Hematopoietic multipotent progenitor cell treated with erythropoietin and hydrocortisone succinate and interleukin-3 and kit ligand, for 17 days (in vitro differentiated cells): ENCODE measurements around the gene TBC1D1.

Experiments
- DNase-seq: peaks from one replicate; pipeline ENCODE4 v3.0.0-alpha.2; 2015; ENCODE audit warnings: low spot score

Gene TBC1D1

DNA sequence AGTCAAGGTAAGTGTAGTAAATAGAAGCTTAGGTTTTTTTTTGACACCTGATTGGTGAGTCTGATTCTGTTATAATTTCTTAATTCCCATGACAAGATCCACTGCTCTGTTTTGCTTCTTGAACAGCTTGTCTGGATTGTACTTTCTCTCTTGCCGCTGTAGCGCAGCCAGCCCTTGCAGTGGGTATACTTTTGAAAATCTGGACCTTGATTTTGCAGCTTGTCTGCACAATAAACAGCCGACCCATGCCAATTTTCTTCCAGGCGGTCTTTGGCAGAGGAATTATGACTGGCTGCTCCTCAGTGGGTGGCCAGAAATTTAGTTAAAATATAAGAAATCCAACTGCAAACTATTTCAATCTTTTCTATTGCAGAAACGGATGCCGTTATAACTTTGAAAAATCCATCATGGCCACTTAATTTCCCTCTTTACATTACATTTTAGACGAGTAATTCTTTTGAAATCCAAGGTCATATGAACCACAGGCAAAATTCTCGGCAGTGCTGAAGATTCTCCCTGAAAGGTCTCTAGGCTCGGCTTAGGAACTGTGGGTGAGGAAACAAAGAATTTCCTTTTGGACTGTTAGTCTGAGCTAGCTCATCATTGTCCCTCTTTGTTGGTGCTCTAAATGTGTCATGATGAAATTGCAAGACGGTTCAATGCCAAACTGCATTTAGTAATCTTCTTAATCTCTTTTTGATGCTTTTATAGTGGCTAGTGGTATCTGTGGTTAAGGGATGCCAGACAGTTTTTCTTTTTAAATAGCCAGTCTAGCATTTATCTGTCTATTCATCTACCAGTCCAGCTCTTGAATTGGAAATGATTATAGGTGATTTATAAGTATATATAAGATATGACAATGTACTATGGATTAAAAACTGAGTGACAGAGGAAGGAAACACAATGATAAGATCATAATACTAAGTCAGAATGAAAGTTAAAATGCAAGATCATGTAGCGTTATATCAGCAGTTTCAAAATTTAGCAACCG lies 37.8 kb downstream of the TBC1D1 start:
- DNase-seq: no peak

DNA sequence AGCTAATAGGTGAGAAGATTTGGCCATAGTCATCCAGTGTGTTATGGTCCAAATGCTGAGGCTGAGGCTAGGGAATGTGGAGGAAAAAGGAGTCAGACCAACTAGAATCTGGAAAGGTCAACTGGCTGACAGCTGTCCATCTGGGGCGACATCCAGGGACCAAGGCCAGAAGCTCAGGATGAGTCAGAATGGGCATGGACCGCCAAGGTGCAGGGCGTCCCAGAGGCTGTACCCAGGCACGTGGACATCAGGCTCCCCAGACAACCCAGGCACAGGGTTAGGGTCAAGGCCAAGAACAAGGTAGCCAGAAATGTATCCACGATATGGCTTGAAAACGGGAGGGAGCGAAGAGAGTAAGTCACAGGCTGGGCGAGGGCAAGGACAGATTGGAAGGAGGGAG lies 43.2 kb downstream of the TBC1D1 start:
- no peak for DNase-seq

DNA sequence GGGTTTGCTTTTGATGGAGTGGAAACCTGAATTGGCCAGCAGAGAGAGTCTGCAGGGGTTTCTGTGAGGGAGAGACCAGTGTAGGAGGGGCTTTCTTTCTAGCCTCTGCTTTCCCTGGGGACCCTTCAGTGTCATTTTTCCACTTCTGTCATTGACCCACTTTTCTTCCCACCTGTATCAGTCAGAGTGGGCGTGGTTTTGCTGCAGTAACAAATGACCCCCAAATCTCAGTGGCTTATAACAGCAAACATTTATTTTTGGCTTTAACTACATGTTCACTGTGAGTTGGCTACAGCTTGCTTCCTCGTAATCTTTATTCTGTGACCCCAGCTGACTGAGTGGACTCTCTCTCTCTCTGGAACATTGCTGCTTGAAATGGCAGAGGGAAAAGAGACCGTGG lies 43.7 kb downstream of the TBC1D1 start:
- DNase-seq: no peak

DNA sequence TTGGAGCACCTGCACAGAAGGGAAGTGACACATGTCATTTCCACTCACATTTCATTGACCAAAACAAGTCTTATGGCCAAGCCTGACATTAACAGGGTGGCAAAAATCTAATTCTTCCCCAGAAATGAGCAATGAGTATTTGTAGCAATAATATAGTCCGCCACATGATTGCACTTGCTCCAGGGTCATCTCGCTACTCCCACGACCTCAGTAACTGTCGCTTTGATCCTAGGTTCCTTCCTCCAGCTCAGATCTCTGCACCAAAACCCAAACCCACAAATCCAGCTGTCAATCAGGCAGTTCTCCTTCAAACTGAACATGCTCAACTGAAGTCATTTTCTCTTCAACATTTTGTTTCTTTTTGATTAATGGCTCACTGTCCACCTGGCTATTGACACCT lies 44.1 kb downstream of the TBC1D1 start:
- no peak for DNase-seq

DNA sequence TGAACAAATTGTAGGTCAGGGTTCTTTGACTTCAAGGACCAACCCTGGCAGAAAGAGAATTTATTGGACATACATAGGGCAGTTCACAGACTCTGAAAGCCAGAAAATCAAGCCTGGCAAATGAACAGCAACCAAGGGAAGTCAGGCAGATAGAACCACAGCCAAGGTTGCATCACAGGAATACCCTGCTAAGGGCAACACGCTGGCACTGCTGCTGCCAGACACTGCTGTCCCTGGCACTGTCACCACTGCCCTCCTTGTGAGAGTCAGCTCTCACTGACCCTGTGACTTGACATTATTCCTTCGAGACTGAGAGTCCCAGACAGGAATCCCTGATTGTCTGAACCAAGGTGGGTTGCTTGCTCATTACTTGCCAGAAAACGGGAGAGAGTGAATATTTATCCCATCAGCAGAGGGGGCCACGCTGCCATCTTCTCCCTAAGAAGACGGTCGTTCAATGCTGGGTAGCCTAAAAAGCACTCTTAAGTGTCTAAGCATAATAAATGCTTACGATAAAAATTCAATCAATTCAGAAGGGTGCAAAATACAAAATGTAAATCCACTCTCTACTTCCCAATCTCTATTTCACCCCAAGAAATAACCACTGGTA lies 46.1 kb downstream of the TBC1D1 start:
- no peak for DNase-seq

DNA sequence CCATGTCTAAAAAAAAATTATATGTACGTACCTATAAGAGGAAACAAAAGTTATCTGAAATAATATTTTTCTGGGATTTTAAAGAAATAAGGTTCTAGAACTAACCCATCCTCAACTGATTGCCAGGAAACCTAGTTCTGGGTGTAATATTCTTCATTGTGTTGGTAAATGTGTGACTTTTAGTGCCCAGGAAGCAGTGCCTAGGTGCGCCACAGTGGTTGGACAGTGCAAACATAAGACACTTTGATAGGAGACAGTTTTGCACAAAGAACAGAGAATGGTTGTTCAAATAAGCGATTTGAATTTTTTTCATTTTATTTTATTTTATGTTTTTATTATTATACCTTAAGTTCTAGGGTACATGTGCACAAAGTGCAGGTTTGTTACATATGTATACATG lies 47.3 kb downstream of the TBC1D1 start:
- no peak for DNase-seq

DNA sequence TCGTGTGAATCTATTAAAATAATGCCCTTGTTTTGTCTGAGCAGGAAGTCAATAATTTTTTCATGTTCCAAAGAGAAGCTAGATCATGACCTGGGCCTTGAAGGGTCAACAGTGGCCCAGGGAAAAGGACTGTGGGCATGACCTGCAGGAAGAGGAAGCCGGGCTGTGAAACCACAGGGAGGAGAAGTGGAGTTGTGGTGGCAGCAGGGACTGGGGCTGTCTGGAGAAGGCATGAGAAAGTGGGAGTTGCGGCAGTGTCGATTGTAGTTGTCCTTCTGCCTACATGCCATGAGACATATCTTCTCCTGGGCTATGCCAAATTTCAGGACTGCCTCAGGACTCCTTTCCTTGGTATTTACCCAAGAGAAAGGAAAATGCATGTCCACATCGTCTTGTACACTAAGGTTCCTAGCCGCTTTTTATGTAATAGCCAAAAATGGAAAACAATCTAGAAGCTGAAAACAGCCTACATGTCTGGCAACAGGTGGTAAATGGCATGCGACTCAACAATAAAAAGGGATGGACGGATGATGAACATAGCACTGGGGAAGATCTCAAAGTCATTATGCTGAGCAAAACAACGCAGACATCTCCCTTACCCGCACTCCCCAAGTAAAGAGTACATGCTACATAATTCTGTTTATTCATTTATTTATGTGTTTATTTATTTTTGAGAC lies 55.8 kb downstream of the TBC1D1 start:
- no peak for DNase-seq

DNA sequence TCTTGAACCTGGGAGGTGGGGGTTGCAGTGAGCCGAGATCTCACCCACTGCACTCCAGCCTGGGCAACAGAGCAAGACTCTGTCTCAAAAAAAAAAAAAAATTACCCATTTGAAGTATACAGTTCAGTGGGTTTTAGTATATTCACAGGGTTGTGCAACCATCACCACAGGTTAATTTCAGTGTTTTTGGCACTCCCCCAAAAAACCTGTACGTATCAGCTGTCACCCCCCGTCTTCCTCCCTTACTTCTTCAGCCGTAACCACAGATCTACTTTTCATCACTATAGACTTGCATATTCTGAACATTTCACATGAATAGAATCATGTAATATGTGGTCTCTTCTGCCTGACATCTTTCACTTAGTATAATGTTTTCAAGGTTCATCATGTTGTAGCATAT lies 57.7 kb downstream of the TBC1D1 start:
- no peak for DNase-seq

DNA sequence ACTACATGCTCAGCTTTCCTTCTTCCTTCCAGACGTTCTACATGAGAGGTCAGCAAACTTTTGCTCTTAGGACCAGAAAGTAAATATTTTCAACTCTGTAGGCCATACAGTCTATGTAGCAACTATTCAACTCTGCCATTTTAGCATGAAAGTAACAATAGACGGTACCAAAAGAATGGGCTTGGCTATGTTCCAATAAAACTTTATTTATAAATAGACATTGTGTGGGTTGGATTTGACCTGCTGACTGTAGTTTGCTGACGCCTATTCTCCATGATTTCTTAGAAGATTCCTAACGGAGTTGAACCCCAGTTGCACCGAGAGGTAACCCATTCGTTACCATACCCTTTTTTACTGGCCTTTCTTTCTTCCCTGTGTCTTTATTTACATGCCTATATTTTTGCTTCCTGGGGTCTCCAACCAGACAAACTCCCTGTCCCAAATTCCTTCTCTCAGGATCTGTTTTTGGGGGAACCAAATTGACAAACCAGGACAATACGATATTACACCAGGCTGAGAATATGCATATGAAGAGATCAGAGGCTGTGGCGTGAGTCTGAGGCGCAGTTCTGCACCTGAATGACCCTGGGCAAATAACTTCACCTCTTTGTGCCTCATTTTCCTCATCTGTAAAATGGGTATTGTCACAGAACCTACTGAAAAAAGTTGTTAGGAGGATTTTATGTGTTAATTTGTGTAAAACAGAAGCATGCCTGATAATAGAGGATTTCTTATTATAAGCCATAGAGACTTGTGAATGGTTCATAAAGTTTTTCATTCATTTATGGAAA lies 58.9 kb downstream of the TBC1D1 start:
- no peak for DNase-seq

DNA sequence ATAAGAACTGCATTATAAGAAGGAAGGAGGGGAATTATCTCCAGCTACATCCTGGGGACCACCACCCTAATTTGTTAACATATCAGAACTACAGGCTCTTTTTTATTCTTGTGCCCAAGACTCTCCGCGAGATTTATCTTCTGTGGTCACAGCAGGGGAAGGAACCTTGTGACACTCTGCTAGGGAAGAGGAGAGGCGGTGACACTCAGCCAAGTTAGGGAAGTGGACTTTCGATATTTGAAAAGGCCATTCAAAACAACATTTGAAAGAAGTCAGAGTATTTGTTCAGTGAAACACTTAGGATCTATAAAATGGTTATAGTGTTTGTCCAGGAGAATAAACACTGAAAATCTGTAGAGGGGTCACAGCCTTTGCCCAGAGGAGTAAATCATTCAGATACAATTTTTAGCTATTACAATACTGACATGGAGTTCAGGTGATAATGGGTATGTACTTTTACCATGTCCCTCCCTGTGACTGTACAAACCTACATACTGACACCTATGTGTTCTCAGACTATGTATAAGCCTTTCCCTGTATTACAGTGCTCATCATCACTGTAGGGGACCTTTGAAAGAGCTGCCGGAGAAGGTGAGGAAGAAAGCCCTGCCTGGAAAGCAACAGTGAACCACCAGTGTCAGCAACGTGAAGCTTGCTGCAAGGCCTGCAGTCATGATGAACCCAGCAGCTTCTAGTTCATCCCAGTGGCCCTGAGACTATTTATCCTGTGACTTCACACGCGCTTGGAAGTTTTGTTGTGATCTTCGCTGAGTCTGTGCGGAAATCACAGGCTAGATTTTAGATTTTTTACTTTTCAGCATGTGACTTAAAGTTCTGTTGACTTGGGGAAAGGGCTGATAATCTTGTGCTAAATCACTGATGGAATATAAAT lies 60.8 kb downstream of the TBC1D1 start:
- DNase-seq: no peak

DNA sequence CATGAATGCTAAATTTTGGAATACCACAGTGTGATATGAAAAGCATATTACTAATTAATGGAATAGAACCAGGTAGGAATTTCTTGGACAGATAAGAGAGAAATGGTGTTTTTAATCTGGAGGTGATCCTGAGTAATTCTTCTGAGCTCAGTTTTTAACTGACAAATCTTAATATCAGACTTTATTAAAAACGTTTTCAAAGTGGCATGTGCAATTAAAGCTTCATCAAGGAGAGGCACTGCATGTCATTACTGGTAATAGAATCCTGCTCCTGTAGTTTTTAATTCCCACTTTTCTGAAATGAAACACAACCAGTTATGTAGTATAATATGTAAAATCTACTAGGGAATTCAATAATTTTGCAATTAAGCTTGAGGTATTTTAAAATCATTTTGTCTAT lies 62.3 kb downstream of the TBC1D1 start:
- no peak for DNase-seq

DNA sequence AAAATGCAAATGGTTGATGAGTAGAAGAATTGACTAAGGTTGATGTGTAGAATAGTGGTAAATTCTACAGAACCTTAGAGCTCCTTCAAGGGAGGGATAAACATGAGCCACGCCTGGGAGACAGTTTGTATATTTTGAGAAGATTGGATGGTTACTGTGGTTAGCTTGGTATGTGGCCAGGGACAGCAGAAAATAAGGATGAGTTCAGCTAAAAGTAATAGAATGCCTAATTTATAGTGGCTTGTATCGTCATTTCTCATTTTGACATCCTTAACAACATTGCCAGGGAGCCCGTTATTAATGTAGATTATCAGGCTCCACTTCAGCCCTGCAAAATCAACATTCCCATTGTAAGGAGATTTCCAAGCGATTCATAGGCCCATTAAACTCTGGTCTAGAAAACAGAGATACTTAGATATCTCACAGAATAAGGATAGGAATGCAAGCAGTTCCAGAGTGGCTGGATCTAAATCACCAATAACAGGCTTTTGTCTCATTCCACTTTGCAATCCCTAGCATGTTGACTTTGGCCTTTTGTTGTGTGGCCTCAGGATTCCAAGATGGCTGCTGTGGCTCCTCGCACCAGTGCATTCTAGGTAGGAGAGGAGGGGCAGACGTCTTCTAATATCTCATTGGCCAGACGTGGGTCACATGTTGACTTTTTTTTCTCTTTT lies 62.9 kb downstream of the TBC1D1 start:
- DNase-seq: no peak

DNA sequence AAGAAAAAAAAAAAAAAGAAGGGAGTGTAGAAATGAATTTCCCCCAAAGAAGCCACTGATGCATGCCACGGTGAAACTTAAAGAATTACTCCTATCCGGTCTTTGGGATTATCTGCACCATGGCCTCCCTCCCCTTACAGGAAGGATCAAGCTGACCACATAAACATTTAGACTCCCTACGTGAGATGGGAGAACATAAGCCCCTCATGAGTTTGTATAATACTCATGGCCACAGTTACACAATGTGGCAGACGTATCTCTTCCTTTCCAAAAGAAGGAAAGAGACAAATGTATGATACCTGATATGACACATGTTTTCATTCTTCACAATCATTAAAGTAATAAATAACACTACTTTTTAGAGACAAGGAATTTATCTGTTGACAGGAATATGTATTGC lies 66.1 kb downstream of the TBC1D1 start:
- no peak for DNase-seq

DNA sequence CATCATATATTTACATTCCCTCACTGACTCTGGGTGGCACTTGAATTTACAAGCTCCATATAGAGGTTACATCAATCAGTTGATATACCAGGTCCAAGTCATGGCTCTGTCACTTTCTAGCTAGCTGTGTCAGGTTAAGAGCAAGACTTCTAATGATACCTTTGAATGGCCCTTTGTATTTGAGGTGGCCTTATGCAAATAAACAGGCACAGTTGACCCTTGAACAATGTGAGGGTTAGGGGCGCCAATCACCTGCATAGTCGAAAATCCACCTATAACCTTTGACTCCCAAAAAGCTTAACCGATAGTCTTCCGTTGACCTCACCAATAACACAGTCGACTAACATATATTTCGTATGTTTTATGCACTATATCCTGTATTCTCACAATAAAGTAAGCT lies 68.0 kb downstream of the TBC1D1 start:
- no peak for DNase-seq

DNA sequence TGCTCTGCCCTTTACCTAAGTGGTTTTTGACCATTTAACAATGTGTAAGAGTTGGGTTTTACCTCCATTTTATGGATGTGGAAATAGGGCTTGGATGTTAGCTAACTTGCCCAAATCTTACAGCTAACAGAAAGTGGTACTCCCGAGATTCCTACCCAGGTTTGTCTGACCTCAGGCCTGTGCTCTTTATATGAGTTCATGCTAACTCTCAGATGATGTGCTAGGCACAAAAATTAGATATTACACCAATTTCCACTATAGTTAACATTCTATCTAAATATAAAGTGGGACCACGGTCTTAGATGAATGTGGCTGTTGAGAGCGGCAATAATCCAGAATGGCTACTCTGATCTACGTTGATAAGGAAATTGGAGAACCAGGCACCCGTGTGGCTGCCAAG lies 69.2 kb downstream of the TBC1D1 start, which contains the start of gene PTTG2:
TSS of gene PTTG2 (plus strand) at position 301 of the 400 bp plus-strand sequence. CDS start at position 338, 37 bp downstream.
- no peak for DNase-seq

DNA sequence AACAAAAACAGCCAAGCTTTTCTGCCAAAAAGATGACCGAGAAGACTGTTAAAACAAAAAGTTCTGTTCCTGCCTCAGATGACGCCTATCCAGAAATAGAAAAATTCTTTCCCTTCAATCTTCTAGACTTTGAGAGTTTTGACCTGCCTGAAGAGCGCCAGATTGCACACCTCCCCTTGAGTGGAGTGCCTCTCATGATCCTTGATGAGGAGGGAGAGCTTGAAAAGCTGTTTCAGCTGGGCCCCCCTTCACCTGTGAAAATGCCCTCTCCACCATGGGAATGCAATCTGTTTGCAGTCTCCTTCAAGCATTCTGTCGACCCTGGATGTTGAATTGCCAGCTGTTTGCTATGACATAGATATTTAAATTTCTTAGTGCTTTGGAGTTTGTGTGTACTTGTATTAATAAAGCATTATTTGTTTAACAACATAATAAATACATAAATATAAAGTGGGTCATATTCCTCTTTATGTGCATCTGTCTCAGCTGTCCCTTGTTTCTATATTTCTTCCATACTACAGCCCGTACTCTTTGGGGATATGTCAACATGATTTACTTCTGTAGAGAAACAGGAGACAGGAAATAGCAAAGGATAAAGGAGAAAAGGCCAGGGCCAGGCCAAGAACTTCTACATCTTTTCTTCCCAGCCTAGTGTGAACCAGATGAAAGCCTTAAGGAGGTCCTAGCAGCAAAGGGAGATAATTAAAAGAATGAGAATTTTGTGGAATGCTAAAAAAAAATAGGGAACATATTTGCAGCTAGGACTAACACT lies 70.0 kb downstream of the TBC1D1 start:
- no peak for DNase-seq

DNA sequence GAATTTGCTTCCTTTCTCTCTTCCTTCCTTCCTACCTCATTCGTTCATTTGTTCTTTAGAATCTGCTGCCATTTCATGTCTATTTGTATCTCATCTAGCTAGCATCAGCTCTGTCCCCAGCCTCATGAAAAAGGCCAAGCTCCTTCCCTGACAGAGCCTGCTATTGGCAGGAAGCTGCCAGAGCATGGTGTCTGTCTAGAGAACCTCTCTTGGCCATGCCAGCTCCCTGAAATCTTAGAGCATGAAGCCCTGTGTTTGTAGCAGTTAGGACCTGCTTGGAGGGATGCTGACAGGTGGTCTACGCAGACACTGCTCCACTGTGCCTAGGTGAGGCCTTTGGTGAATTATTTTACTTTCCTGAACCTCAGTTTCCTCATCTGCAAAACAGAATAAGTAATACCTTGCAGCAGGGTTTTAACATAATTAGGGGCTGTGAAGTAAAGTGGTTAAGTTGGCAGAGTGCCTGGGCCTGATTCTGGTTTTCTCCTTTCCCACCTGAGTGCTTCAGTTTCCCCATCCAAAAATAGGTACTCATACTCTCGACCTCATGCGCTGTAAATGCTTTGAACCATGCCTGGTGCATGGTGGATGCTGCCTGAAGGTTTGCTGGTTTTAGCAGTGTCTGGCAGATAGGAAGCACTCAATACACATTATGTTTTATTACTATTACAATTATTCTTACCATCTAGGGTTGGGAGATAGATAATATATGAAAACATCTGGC lies 74.0 kb downstream of the TBC1D1 start:
- no peak for DNase-seq

DNA sequence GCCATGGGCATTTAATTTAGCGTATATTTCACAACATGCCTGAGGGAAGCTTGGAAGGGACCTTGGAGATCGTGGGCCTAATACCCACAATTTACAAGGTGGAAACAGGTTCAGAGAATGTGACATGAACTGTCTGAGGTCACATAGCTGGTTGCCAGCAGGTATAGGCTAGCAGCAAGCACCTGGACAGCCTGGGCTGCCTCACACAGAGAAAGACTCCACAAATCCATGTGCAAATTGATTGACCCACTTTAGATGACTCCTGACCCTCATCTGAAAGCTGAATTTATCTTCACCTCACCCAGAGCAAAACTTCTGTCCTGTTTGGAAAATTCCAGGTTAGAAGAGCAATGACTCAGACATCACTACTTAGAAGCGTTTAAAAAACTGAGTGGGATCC lies 75.2 kb downstream of the TBC1D1 start:
- no peak for DNase-seq

DNA sequence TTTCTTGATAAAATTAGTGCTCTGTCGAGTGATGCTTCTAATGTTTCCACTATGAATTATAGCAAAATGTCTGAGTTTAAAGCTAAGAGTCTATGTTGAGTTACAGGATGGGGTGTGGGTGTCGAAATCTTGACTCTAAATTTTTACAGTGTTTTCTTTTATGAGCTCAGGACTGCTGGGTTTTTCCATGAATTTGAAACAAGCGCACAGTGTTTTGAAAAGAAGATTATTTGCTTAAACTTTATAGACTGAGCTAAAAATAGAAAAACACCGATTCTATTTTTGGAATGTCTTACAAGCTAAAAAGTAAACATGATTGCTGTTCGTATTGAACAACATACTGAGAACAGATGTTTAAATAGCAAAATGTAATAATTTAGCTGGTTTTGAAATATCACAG lies 76.9 kb downstream of the TBC1D1 start:
- DNase-seq: no peak
